Stimulated activated CD4-positive, alpha-beta T cell treated with anti-CD3 and anti-CD28 coated beads, Interleukin-1b, Interleukin-23, amount 100 ng/mL, for 4 hours (primary cell): ENCODE data around the gene GRM1.
"Not testable (repeated sequence)": the region's sequence is repeated elsewhere in the genome, so short reads cannot be mapped to it uniquely, and the experiment has no call there.

Experiments
- DNase-seq, 2 donors: peaks; one replicate each; pipeline ENCODE4 v3.0.0-alpha.2; 2020; ENCODE audit warnings: low read depth in 2 of 2

The GRM1 gene

GRCh38 chr6:146271163-146271562 is 242.3 kb downstream of the GRM1 start:
- DNase-seq: not testable (repeated sequence)

- DNase-seq: no peak
Observed at GRCh38 chr6:146273490-146273889, 244.6 kb downstream of the GRM1 start.

- DNase-seq: no peak
Observed at GRCh38 chr6:146277142-146277541, 248.3 kb downstream of the GRM1 start.

GRCh38 chr6:146281651-146282362 is 252.9 kb downstream of the GRM1 start:
- no peak for DNase-seq

GRCh38 chr6:146282837-146283236 is 254.0 kb downstream of the GRM1 start:
- no peak for DNase-seq

GRCh38 chr6:146284311-146284710 is 255.4 kb downstream of the GRM1 start:
- DNase-seq: no peak

DNA sequence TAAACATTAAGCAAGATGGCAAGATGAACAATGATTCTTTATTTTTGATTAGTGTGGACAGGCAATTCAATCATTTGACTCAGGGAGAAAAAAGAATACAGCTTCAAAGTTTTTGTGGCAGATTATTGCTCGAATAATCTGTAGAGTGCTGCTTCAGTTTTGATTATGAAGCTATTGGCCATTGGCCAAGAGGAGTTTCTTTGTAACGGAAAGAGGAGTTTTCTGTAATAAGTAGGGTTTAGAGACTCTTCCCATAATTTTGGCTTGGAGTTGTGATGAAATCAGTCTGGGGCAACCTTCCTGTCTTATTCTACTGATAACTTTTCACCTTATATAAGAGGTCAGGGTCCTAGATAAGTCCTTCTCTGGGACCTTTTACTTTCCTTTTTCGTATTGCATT is 258.1 kb downstream of the GRM1 start:
- DNase-seq: no peak

DNA sequence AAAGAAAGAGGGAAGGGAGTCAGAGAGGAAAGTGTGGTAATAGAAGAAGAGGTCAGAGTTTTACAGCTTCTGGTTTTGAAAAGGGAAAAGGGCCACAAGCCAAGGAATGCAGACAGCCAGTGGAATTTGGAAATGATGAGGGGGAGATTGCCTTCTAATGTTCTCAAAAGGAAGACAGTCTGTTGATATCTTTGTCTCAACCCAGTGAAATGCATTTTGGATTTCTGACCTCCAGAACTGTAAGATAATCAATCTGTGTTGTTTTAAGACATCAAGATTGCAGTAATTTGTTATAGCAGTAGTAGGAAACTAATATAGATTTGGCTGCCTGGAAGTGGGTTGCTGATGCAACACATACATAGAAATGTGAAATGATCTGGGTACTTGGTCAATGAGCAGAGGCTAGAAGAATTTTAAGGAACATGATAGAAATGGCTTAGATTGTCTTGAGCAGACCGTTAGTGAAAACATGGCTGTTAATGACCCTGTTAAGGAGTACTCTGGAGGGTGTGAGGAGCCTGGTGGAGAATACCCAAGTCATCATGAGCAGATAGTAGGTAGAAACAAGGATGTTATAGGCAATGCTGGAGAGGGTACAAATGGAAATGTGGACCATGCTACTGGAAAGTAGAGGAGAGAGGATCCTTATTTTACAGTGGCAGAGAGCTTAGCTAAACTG is 259.0 kb downstream of the GRM1 start:
- DNase-seq: no peak

DNA sequence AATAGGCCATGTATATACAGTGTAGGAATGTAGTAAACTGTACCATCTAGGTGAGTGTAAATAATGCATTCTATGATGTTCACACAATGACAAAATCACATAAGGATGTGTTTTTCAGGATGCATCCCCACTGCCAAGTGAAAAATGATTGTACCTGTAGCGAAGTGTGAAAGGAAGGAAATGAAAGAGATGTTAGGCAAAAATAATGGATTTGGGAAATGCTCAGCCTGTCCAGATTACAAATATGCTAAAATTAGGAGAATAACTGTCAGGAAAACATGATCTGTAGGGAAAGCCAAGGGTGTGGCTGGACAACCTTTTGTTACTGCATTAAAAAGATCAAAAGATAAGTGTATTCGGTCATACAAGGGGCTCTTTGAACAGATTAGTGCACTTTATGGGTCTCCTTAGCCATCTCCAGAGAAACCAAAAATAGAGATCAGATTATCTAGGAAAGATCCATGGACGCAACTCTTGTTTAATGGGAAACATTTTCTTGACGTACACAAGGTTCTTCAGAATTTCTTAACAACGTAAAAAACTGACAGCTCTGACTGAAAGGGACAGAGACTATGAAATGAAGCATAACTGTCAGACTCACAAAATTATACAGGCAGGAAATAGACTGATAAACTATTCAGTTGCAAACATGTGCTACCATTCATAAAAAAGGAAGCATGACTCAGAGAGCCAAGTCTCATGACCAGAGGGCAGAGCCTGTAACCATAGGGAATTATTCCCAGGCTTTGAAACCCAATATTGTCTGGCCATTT is 261.1 kb downstream of the GRM1 start:
- no peak for DNase-seq

- no peak for DNase-seq
Observed at GRCh38 chr6:146290589-146290901, 261.7 kb downstream of the GRM1 start.

- DNase-seq: no peak
Observed at GRCh38 chr6:146292506-146292905, 263.6 kb downstream of the GRM1 start.

- no peak for DNase-seq
Observed at GRCh38 chr6:146295695-146296094, 266.8 kb downstream of the GRM1 start.

DNA sequence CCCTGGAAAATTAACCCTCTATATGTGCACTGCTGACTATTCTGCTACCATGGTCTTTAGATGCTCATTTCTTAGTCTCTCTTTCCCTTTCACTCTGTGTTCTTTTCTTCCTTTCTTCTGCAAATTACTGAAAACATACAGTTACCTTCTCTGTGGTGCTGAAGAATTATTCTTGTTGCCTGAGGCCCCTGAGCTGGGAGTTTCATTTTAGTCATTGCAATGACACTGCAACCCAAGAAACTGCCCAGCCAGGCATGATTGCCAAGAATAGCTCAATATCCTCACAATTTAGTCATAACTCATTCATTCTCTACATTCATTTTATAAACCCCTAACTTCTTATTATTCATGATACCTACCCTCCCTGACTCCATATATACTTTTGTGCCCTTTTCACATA is 269.0 kb downstream of the GRM1 start:
- no peak for DNase-seq

DNA sequence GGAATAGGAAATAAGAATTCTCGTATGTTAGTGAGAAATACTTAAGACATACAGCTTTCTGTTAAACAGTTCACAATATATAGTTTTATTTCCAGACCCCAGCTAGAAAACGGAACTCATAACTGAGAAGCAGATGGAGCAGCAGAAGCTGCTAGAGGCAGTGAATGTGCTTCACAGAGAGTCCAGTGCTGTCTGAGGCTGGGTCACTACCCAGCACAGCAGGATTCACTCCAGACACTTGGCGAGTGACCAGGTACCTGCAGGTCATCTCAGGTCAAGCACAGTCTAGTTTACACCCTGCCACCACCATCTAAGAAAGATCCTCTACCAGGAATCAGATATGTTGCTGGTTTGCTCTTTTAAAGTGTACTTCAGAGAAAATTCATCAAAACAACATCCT is 271.7 kb downstream of the GRM1 start:
- no peak for DNase-seq

GRCh38 chr6:146301764-146302163 is 272.9 kb downstream of the GRM1 start:
- DNase-seq: no peak

DNA sequence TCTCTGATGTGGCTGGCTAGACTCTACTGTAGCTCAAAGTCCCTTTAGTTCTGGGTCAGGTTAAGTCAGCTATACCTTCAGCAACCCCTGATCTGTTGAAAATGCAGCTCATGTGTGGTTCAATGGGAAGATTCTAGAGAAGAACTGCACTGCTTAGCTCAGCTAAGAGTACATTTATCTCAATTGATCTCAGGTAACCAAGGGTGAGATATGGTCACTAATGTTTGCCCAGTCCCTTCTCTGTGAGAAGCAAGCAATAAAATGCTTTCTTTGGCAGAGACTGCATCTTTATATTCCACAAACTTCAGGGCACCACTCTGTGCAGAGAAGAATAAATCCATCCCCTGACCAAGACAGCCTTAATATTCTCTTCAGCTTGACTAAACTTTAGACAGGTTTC is 274.1 kb downstream of the GRM1 start:
- DNase-seq: no peak

DNA sequence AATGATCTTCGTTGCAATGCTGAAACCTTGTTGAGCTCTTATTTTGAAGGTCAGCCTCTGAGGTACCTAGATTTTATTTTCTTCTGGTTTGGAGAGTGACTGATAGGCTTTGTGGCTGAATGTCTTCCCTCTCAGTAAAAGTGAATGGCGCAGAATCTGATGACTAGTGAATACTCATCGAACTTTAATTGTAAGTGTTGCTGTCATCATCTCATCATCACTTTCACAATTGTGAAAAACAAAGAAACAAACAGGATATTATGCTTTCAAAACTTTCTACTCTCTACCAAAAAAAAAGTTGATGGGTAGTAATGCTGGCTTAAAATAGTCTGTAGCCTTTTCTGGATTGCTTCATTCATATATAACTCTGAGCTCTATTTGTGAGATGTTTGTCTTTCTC is 275.3 kb downstream of the GRM1 start:
- DNase-seq: no peak

DNA sequence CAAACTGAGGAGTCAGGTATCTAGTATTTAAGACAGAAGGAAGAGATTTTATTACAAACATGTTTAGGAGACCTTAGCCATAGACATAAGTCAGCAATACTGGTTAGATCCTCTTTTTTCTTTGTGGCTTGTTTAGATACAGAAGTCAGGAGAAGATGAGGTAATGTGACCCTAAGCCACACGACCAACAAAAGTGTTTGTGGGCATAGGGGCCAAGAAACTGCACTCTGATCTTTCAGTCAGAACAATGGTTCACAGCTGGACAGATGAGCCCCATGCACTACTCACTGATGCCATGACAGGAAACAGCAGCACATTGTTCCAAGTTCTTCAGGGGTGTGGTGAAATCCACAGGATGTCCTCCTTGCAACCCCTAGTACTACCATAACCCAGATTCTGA is 276.2 kb downstream of the GRM1 start:
- no peak for DNase-seq

GRCh38 chr6:146305951-146306350 is 277.1 kb downstream of the GRM1 start:
- no peak for DNase-seq

GRCh38 chr6:146310628-146311027 is 281.8 kb downstream of the GRM1 start:
- no peak for DNase-seq

DNA sequence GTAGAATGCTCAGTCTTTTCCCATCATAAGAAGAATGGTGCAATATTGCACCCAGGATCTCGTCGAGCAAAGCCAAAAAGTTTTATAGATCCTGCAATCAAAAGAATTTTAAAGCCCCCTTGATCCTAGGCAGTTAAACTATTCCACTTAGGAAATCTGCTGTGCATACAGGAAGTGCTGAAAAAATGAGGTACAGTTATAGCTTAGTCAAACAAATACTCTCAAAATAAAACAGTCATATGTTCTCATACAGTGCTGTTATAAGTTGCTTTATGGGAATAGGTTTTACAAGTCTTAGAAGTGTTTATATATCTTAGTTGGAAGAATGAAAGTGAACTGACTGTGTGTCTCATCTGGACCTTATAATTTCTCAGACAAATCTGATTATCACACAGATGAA is 282.2 kb downstream of the GRM1 start:
- DNase-seq: no peak

- no peak for DNase-seq
Observed at GRCh38 chr6:146312608-146313007, 283.7 kb downstream of the GRM1 start.
